ENCODE data around the gene COPG2. TPM values are rescaled to one million over a fixed set of nuclear protein-coding genes. Genes with fewer than 3 reads are reported as not detected.
"Not testable (repeated sequence)": the region's sequence is repeated elsewhere in the genome, so short reads cannot be mapped to it uniquely, and the experiment has no call there.

COPG2 gene
- total RNA-seq, 5 donors from 2014 or later (not counting 1 experiment from before 2014, with no cell fraction given), result 7.7 to 10.4 (median 8.5) TPM

DNA sequence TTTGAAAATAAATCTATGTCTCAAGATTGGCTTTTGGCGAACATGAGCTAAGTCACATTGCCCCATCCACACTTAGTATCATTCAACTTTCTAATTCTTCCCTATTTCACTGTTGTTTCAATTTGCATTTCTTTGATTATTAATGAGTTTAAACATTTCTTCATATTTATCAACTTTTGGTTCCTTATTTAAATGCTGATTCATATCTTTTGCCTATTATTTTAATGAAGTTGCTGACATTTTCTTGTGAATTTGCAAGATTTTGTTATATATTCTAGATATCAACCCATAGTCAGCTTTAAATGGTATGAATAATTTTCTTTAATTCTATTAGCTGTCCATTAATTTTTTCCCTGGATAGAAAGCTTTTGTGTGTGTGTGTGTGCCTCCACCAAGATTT is 32.2 kb upstream of the COPG2 start:
- Histone ChIP-seq H3K4me3 (ENCODE audit: control insufficient read depth in 1 of 2, extremely low read depth in 1 of 2, low read length in 1 of 2) (no peak overlapping the region), H3K27me3 (replicated peaks in 1 of 2; ENCODE audit: control insufficient read depth in 2 of 2, extremely low read depth in 1 of 2, insufficient read depth in 2 of 2, low read length in 1 of 2) (peaks cover 0 to 5% of the 10 kb centered on the region in 2 experiments), H3K36me3 (ENCODE audit: control insufficient read depth in 2 of 2, extremely low read depth in 1 of 2, insufficient read depth in 1 of 2, low read length in 1 of 2) (no peaks in the 10 kb centered on the region), H3K4me1 (ENCODE audit: control insufficient read depth in 1 of 2, extremely low read depth in 1 of 2, insufficient read depth in 2 of 2, low read length in 2 of 2) (no peaks in the 10 kb centered on the region), H3K9me3 (no peaks in the 10 kb centered on the region), H3K27ac (ENCODE audit: low read length) (no peak overlapping the region)
- Mint-ChIP-seq H3K9me3 (no peaks in the 10 kb centered on the region), H3K4me1 (no peaks in the 10 kb centered on the region), H3K27me3 (peaks cover 3 to 4% of the 10 kb centered on the region in 2 donors), H3K27ac (no peak overlapping the region), H3K4me3 (no peak overlapping the region), H3K36me3 (no peaks in the 10 kb centered on the region)
- DNase-seq, result no peak
- ChIA-PET POLR2A (interaction anchor here in 1 of 2 donors (0.5 kb wide), 1 partner anchor 581 kb away, joined by 5 read pairs; no protein-coding TSS in a partner anchor), CTCF (no interaction called here)
- WGBS (ENCODE audit: insufficient coverage), result no CpG with 5 or more reads among the region's 1 CpG
- ATAC-seq (replicated peaks in 1 of 4), result no peak

DNA sequence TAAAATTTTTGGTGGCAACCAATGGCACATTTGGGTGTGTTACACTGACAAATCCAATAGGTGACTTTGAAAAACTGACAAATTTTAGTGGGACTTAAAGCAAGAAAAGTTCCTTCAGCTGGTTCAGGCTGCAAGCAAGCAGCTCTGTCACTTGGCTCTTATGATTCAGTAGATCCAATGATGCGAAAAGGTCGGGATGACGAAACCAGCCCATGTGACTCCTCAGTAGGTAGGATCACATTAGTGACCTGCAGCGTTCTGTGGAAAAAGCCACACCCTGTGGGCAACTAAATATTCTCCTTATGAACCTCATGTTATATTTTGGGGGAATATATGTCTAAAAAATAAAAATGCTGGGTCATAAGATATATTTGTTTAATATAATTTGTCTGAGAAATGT is 31.1 kb upstream of the COPG2 start:
- H3K9me3 ChIP-seq, result no peaks in the 10 kb centered on the region
- Mint-ChIP-seq H3K4me1 (no peaks in the 10 kb centered on the region), H3K27ac (no peak overlapping the region), H3K27me3 (peaks cover 3 to 4% of the 10 kb centered on the region in 2 donors), H3K4me3 (no peak overlapping the region), H3K36me3 (no peaks in the 10 kb centered on the region), H3K9me3 (no peaks in the 10 kb centered on the region)
- 40% methylated on average over 3 of the region's 4 CpGs for WGBS (ENCODE audit: insufficient coverage)
- H3K27me3 ChIP-seq (replicated peaks in 1 of 2; ENCODE audit: control insufficient read depth in 2 of 2, extremely low read depth in 1 of 2, insufficient read depth in 2 of 2, low read length in 1 of 2), result peaks cover 0 to 5% of the 10 kb centered on the region in 2 experiments
- ChIA-PET POLR2A (no interaction called here), CTCF (no interaction called here)
- DNase-seq (no peak), ATAC-seq (replicated peaks in 1 of 4) (no peak)
- H3K4me3 ChIP-seq (ENCODE audit: control insufficient read depth in 1 of 2, extremely low read depth in 1 of 2, low read length in 1 of 2), result no peak overlapping the region
- no peaks in the 10 kb centered on the region for H3K36me3 ChIP-seq (ENCODE audit: control insufficient read depth in 2 of 2, extremely low read depth in 1 of 2, insufficient read depth in 1 of 2, low read length in 1 of 2)
- H3K27ac ChIP-seq (ENCODE audit: low read length), result no peak overlapping the region
- H3K4me1 ChIP-seq (ENCODE audit: control insufficient read depth in 1 of 2, extremely low read depth in 1 of 2, insufficient read depth in 2 of 2, low read length in 2 of 2), result no peaks in the 10 kb centered on the region

DNA sequence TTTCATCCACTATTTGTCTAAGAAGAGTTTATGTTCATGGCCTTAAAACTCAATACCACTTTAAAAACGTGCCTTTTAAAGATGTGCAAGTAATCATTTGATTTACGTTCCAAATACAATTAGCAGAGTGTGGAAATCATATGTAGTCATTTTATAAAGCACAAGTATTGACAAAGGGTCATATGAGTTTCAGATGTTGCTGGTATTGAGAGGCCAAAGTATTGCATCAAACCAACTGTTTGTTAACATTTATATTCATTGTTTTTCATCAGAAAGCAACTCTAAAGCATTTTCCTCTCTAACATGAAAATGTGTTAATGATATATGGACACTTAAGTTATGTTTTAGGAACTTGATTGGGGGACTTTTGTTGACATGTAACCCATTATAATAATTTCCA is 29.3 kb upstream of the COPG2 start:
- WGBS (ENCODE audit: insufficient coverage), result no CpG with 5 or more reads among the region's 2 CpGs
- H3K9me3 ChIP-seq, result no peaks in the 10 kb centered on the region

DNA sequence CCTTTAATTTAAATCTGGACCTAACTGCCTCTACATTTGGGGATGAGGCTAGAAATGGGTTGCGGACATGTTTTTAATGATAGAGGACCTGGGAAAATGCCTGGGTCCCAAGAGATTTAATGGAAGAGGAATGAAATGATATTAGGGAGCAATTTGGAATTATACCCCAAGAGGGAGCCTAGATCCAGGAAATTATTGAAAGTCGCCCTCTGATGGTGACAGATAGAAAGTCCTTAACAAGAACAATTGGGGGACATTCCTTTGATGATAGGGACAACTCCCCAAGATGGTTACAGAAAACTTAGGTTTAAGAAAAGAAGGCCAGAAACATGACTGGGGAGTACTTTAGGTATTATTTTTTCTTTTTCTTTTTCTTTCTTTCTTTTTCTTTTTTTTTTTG is 27.3 kb upstream of the COPG2 start:
- no peaks in the 10 kb centered on the region for H3K4me1 Mint-ChIP-seq
- 17% methylated on average over 1 of the region's 2 CpGs for WGBS (ENCODE audit: insufficient coverage)
- H3K27ac ChIP-seq (ENCODE audit: low read length), result no peak overlapping the region
- no peaks in the 10 kb centered on the region for H3K4me1 ChIP-seq (ENCODE audit: control insufficient read depth in 1 of 2, extremely low read depth in 1 of 2, insufficient read depth in 2 of 2, low read length in 2 of 2)
- H3K27me3 Mint-ChIP-seq, result peaks cover 0 to 1% of the 10 kb centered on the region in 2 donors
- no peaks in the 10 kb centered on the region for H3K36me3 ChIP-seq (ENCODE audit: control insufficient read depth in 2 of 2, extremely low read depth in 1 of 2, insufficient read depth in 1 of 2, low read length in 1 of 2)
- H3K36me3 Mint-ChIP-seq, result no peaks in the 10 kb centered on the region
- POLR2A ChIA-PET, result no interaction called here
- ATAC-seq (replicated peaks in 1 of 4), result no peak
- no peaks in the 10 kb centered on the region for H3K9me3 ChIP-seq
- H3K27me3 ChIP-seq (replicated peaks in 1 of 2; ENCODE audit: control insufficient read depth in 2 of 2, extremely low read depth in 1 of 2, insufficient read depth in 2 of 2, low read length in 1 of 2), result peaks cover 0 to 5% of the 10 kb centered on the region in 2 experiments
- H3K9me3 Mint-ChIP-seq, result peaks cover 0 to 15% (median 4%) of the 10 kb centered on the region in 3 donors
- DNase-seq, result peak in 1 of 35 experiments; percentile 24
- CTCF ChIA-PET, result no interaction called here
- H3K27ac Mint-ChIP-seq, result no peak overlapping the region
- H3K4me3 ChIP-seq (ENCODE audit: control insufficient read depth in 1 of 2, extremely low read depth in 1 of 2, low read length in 1 of 2), result no peak overlapping the region
- no peak overlapping the region for H3K4me3 Mint-ChIP-seq

More for the DNA sequence above, 29.3 kb upstream of the COPG2 start:
- ATAC-seq (replicated peaks in 1 of 4) (no peak), DNase-seq (no peak)
- Histone ChIP-seq H3K4me3 (ENCODE audit: control insufficient read depth in 1 of 2, extremely low read depth in 1 of 2, low read length in 1 of 2) (no peak overlapping the region), H3K4me1 (ENCODE audit: control insufficient read depth in 1 of 2, extremely low read depth in 1 of 2, insufficient read depth in 2 of 2, low read length in 2 of 2) (no peaks in the 10 kb centered on the region), H3K27me3 (replicated peaks in 1 of 2; ENCODE audit: control insufficient read depth in 2 of 2, extremely low read depth in 1 of 2, insufficient read depth in 2 of 2, low read length in 1 of 2) (peaks cover 0 to 5% of the 10 kb centered on the region in 2 experiments), H3K36me3 (ENCODE audit: control insufficient read depth in 2 of 2, extremely low read depth in 1 of 2, insufficient read depth in 1 of 2, low read length in 1 of 2) (no peaks in the 10 kb centered on the region), H3K27ac (ENCODE audit: low read length) (no peak overlapping the region)
- Mint-ChIP-seq H3K36me3 (no peaks in the 10 kb centered on the region), H3K27ac (no peak overlapping the region), H3K4me1 (no peaks in the 10 kb centered on the region), H3K9me3 (no peaks in the 10 kb centered on the region), H3K27me3 (peaks cover 0 to 1% of the 10 kb centered on the region in 2 donors), H3K4me3 (no peak overlapping the region)
- ChIA-PET CTCF (no interaction called here), POLR2A (no interaction called here)

DNA sequence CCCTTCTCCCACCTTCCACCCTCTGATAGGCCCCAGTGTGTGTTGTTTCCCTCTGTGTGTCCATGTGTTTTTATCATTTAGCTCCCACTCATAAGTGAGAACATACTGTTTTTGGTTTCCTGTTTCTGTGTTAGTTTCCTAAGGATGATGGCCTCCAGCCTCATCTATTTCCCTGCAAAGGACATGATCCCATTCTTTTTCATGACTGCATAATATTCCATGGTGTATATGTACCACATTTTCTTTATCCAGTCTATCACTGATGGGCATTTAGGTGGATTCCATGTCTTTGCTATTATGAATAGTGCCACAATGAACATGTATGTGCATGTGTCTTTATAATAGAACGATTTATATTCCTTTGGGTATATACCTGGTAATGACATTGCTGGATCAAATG is 23.8 kb upstream of the COPG2 start:
- H3K4me1 ChIP-seq (ENCODE audit: control insufficient read depth in 1 of 2, extremely low read depth in 1 of 2, insufficient read depth in 2 of 2, low read length in 2 of 2); POLR2A ChIA-PET: not testable (repeated sequence)
- no CpG with 5 or more reads among the region's 1 CpG for WGBS (ENCODE audit: insufficient coverage)

DNA sequence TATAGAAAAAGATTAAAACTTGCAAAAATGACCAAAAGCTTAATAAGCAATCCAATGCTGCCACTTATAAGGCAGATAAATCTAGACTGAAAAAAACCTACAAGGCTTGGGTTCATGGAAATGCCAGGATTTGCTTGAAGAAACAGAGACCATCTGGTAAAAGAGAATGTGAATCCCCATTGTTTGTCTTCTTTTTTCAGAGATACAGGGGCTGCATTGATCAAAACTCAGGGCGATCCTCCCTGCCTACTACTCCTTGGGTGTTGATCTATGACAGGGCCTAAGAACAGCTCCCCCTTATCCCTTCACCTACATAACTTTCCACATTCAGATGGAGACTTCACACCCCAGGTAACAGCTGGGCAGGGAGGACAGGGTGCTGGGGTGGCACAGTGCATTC is 21.1 kb upstream of the COPG2 start:
- Histone ChIP-seq H3K27ac (ENCODE audit: low read length) (no peak overlapping the region), H3K27me3 (replicated peaks in 1 of 2; ENCODE audit: control insufficient read depth in 2 of 2, extremely low read depth in 1 of 2, insufficient read depth in 2 of 2, low read length in 1 of 2) (peaks cover 0 to 6% of the 10 kb centered on the region in 2 experiments), H3K4me3 (ENCODE audit: control insufficient read depth in 1 of 2, extremely low read depth in 1 of 2, low read length in 1 of 2) (no peak overlapping the region), H3K9me3 (no peaks in the 10 kb centered on the region), H3K4me1 (ENCODE audit: control insufficient read depth in 1 of 2, extremely low read depth in 1 of 2, insufficient read depth in 2 of 2, low read length in 2 of 2) (no peaks in the 10 kb centered on the region), H3K36me3 (ENCODE audit: control insufficient read depth in 2 of 2, extremely low read depth in 1 of 2, insufficient read depth in 1 of 2, low read length in 1 of 2) (no peaks in the 10 kb centered on the region)
- H3K4me1 Mint-ChIP-seq, result no peaks in the 10 kb centered on the region
- no peak for DNase-seq
- H3K4me3 Mint-ChIP-seq, result no peak overlapping the region
- ChIA-PET CTCF (no interaction called here), POLR2A (no interaction called here)
- peaks cover 0 to 19% (median 4%) of the 10 kb centered on the region in 3 donors for H3K9me3 Mint-ChIP-seq
- peaks cover 1 to 3% of the 10 kb centered on the region in 2 donors for H3K27me3 Mint-ChIP-seq
- ATAC-seq (replicated peaks in 1 of 4), result no peak
- H3K27ac Mint-ChIP-seq, result no peak overlapping the region
- no CpG with 5 or more reads among the region's 1 CpG for WGBS (ENCODE audit: insufficient coverage)
- no peaks in the 10 kb centered on the region for H3K36me3 Mint-ChIP-seq

More for the DNA sequence above, 23.8 kb upstream of the COPG2 start:
- H3K4me3 ChIP-seq (ENCODE audit: control insufficient read depth in 1 of 2, extremely low read depth in 1 of 2, low read length in 1 of 2); CTCF ChIA-PET; H3K9me3 ChIP-seq; DNase-seq; H3K27ac ChIP-seq (ENCODE audit: low read length); H3K36me3 ChIP-seq (ENCODE audit: control insufficient read depth in 2 of 2, extremely low read depth in 1 of 2, insufficient read depth in 1 of 2, low read length in 1 of 2); H3K4me3 Mint-ChIP-seq; H3K27me3 Mint-ChIP-seq; H3K4me1 Mint-ChIP-seq; H3K27ac Mint-ChIP-seq; H3K36me3 Mint-ChIP-seq; ATAC-seq (replicated peaks in 1 of 4): not testable (repeated sequence)
- peaks cover 0 to 10% of the 10 kb centered on the region in 2 experiments for H3K27me3 ChIP-seq (replicated peaks in 1 of 2; ENCODE audit: control insufficient read depth in 2 of 2, extremely low read depth in 1 of 2, insufficient read depth in 2 of 2, low read length in 1 of 2)
- peaks cover 0 to 19% (median 4%) of the 10 kb centered on the region in 3 donors for H3K9me3 Mint-ChIP-seq

DNA sequence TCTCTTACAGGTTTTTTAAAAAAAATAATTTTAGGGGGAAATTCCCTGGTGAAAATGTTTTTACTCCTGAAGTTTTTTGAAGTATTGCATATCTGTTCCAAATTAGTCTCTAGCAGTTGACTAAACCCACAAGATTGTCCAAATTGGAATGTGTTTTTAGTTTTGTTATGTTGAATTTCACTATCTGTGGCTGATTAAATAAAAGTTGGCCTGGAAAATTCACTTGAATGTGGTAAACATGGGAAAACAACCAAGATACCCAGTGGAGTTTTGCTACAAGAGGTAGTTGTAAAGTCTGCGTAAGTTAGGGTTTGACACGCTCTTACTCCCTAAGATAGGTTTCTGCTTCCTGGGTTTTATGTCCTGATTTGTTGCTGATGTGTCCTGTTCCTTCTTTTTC is 14.5 kb upstream of the COPG2 start:
- ChIA-PET CTCF (no interaction called here), POLR2A (no interaction called here)
- no CpG with 5 or more reads among the region's 2 CpGs for WGBS (ENCODE audit: insufficient coverage)
- H3K27ac Mint-ChIP-seq, result no peak overlapping the region
- DNase-seq (no peak), ATAC-seq (replicated peaks in 1 of 4) (no peak)
- H3K27me3 Mint-ChIP-seq, result peaks cover 5 to 9% of the 10 kb centered on the region in 2 donors
- Histone ChIP-seq H3K4me1 (ENCODE audit: control insufficient read depth in 1 of 2, extremely low read depth in 1 of 2, insufficient read depth in 2 of 2, low read length in 2 of 2) (no peaks in the 10 kb centered on the region), H3K4me3 (ENCODE audit: control insufficient read depth in 1 of 2, extremely low read depth in 1 of 2, low read length in 1 of 2) (no peak overlapping the region), H3K27me3 (replicated peaks in 1 of 2; ENCODE audit: control insufficient read depth in 2 of 2, extremely low read depth in 1 of 2, insufficient read depth in 2 of 2, low read length in 1 of 2) (no peaks in the 10 kb centered on the region), H3K9me3 (no peaks in the 10 kb centered on the region), H3K27ac (ENCODE audit: low read length) (no peak overlapping the region), H3K36me3 (ENCODE audit: control insufficient read depth in 2 of 2, extremely low read depth in 1 of 2, insufficient read depth in 1 of 2, low read length in 1 of 2) (no peaks in the 10 kb centered on the region)
- H3K4me1 Mint-ChIP-seq, result no peaks in the 10 kb centered on the region
- no peaks in the 10 kb centered on the region for H3K36me3 Mint-ChIP-seq
- H3K4me3 Mint-ChIP-seq, result no peak overlapping the region
- no peaks in the 10 kb centered on the region for H3K9me3 Mint-ChIP-seq
